Fibroblast of villous mesenchyme (primary cell): ENCODE results near the gene GPR142. TPM values are rescaled to one million over a fixed set of nuclear protein-coding genes. Genes with fewer than 3 reads are reported as not detected.

Source experiments
- DNase-seq: peaks from one replicate; pipeline ENCODE4 v3.0.0-alpha.2; 2010; ENCODE audit warnings: low read depth
- H3K4me3 ChIP-seq: 2 replicates; pipeline ENCODE4 v1.5.1; 2011; ENCODE audit warnings: low read depth, mild to moderate bottlenecking, low read length
- CTCF ChIP-seq: IDR thresholded peaks from 2 replicates; pipeline ENCODE4 v1.5.1; 2012; ENCODE audit warnings: low read depth, mild to moderate bottlenecking, low read length; ENCODE audit not compliant: insufficient read depth
- total RNA-seq: library from RNA; depleted of rRNA; stranded (reverse); fragments of >200 nt; gene quantifications from 2 replicates; pipeline ENCODE4 v1.2.3, GENCODE V29; 2012

Gene GPR142
- total RNA-seq, 1 donor = not detected

DNA sequence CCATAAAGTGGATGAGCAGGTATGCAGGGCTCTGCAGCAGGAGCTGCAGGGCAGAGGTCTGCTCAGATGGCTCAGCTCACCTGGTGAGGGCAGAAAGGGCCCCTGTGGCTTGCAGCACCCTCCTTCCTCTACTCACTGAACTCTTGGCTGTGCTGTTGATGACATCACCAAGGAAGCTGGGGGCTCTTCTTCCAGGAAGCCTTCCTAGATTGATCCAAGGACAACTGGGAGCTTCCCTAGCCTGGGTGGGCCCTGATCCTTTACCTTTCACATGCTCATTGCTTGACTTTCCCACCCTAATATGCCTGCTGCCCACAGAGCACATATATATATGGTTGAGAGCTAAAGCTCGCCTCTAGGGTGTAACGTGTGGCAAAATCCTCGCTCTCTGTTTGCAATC lies 38.8 kb upstream of the GPR142 start:
- TF ChIP-seq CTCF = no peak
- H3K4me3 ChIP-seq = no peak overlapping the region
- no peak for DNase-seq

- DNase-seq = no peak
- no peak overlapping the region for H3K4me3 ChIP-seq
- no peak for TF ChIP-seq CTCF
Measured at GRCh38 chr17:74329378-74329777, 37.9 kb upstream of the GPR142 start.

DNA sequence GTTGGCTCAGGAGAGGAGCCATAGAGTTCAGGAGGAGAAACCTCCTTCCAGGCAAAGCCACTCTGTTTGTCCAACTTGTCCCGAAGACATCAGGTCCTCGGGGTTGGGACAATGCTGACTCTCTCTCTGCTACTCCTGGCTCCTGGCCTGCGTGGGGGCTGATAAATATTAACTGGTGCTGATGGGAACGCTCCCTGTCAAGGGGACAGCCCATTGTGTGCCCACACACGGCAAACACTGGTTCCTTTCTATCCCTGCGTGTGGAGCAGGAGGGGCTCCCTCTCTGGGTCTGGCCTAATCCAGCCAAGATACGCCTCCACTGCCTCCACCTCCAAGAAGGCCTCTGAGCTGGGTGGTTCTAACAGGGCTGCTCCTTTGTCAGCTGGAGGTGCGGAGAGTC lies 36.9 kb upstream of the GPR142 start:
- H3K4me3 ChIP-seq = no peak overlapping the region
- no peak for DNase-seq
- TF ChIP-seq CTCF = no peak

DNA sequence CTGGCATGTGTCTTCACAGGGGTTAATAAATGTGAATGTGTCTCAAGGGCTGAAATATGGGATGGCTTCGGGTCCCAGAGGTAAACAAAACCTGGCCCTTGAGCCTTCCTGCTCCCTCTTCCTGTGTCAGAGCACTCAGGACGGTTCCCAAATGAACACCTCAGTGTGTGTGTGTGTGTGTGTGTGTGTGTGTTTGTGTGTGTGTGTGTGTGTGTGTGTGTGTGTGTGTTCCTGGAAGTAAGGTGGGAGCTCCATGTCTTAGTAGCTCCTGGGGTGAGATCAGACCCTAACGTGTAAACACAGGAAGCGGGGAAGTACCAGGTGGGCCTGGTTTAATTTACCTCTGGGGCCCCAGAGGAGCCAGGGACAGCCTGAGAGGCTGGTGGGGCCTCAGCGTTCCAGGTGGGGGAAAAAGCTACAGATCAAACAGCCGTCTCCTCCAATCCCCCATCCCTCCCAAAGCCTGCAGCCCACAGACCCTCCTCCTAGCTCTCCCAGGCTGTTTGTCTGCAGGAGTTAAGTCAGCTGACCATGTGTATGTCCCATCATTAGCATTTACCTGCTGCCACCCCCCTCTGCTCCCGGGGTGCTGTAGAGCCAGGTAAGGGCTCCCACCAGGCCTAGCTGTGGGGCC lies 35.2 kb upstream of the GPR142 start:
- no peak overlapping the region for H3K4me3 ChIP-seq
- TF ChIP-seq CTCF = no peak
- no peak for DNase-seq

GRCh38 chr17:74332763-74333283 lies 34.5 kb upstream of the GPR142 start:
- DNase-seq = no peak
- no peak for TF ChIP-seq CTCF
- no peak overlapping the region for H3K4me3 ChIP-seq

- no peak for TF ChIP-seq CTCF
- no peak overlapping the region for H3K4me3 ChIP-seq
- no peak for DNase-seq
Measured at GRCh38 chr17:74334393-74335039, 32.8 kb upstream of the GPR142 start.

DNA sequence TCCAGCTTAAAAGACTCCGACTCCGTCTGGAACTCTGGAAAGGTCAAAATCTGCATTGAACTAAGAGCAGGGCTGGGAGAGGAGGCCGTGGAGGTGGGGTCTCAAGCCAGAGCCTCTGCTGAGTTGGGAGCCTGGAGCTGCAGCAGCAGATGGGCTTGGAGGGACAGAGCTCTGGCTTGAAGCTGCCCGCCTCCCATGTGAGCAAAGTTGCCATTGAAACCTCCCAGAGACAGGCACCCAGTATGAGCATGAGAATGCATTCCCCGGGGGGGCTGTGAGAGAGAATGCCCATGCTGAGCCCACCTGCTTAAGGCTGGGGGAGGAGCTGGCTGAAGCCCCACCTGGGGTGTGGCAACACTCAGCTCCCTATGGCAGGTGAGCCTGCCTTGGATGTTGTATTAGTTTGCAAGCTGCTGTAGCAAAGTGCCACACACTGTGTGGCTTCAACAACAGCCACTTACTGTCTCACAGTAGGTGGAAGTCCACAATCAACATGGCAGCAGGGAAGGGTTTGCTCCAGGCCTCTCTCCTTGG lies 31.7 kb upstream of the GPR142 start:
- H3K4me3 ChIP-seq = no peak overlapping the region
- no peak for TF ChIP-seq CTCF

More for the DNA sequence above, 31.7 kb upstream of the GPR142 start:
- no peak for DNase-seq
